Mammary epithelial cell (primary cell): ENCODE data around the gene MAPK10.

Source experiments
- CTCF ChIP-seq, 2 donors: IDR thresholded peaks in 1 of 2; conservative IDR thresholded peaks in 1 of 2; 2 replicates each; pipeline ENCODE4 v1.5.1; 2011 to 2012; ENCODE audit warnings: inconsistent platforms in 2 of 2, low read length in 2 of 2, mild to moderate bottlenecking in 2 of 2, control low read depth in 1 of 2, low read depth in 1 of 2; ENCODE audit not compliant: insufficient read depth in 1 of 2; ENCODE audit errors: extremely low read depth in 1 of 2
- EZH2 ChIP-seq: IDR thresholded peaks from 2 replicates; pipeline ENCODE4 v1.6.1; 2012; ENCODE audit warnings: low read length, inconsistent platforms, borderline replicate concordance

GRCh38 chr4:86159216-86159615 is 200.6 kb downstream of the MAPK10 start:
- no peak for TF ChIP-seq CTCF (conservative IDR thresholded peaks at IDR 0.05 in 1 of 2, IDR thresholded peaks at IDR 0.05 in 1 of 2; ENCODE audit: extremely low read depth in 1 of 2, insufficient read depth in 1 of 2, low read depth in 1 of 2, low read length in 2 of 2)
- no peak for TF ChIP-seq EZH2
